Endothelial cell of umbilical vein (primary cell): ENCODE data around the gene SPSB3. TPM values are rescaled to one million over a fixed set of nuclear protein-coding genes. Genes with fewer than 3 reads are reported as not detected.

ENCODE experiments used
- BruUV-seq: library from RNA; stranded (reverse); fragments of 400-500 nt; replicated peaks from 2 replicates; lab custom pipeline; 2021; lab: Mats Ljungman, UMichigan
- CTCF ChIA-PET: fragments of 300-600, 350-600 bp; sonication (Branson Sonifier 250); formaldehyde crosslinking; loops from one replicate; lab custom pipeline; 2021; ENCODE audit warnings: antibody characterized with exemption, inconsistent platforms; lab: Charles Lee
- POLR2A ChIA-PET: fragments of 300-600, 350-600 bp; sonication (Branson Sonifier 250); formaldehyde crosslinking; loops from one replicate; lab custom pipeline; 2021; ENCODE audit warnings: antibody characterized with exemption, inconsistent platforms; lab: Charles Lee
- DNase-seq: peaks from one replicate; pipeline ENCODE4 v3.0.0-alpha.2; 2011; ENCODE audit warnings: low read depth, low spot score
- FAIRE-seq: peaks from 2 replicates; lab custom pipeline; 2011; peaks lifted over from hg19 to GRCh38; lab: Jason Lieb, UNC
- H2AFZ ChIP-seq: 2 replicates; pipeline ENCODE4 v1.6.0; 2012; ENCODE audit warnings: low read depth, low read length, control low read depth, inconsistent platforms
- H3K27ac ChIP-seq: 2 replicates; pipeline ENCODE4 v1.5.1; 2011; ENCODE audit warnings: low read depth, mild to moderate bottlenecking, control low read depth, low read length, moderate library complexity; ENCODE audit not compliant: insufficient read depth
- H3K27me3 ChIP-seq, 2 experiments: 2 replicates each; pipeline versions ENCODE4 v1.6.0 to v1.6.1; 2011; ENCODE audit warnings: low read length in 2 of 2, mixed read lengths in 1 of 2; ENCODE audit not compliant: control insufficient read depth in 2 of 2, insufficient read depth in 2 of 2
- H3K36me3 ChIP-seq, 2 experiments: 2 replicates in 1 of 2; 3 replicates in 1 of 2; pipeline ENCODE4 v1.5.1; 2011; ENCODE audit warnings: low read length in 2 of 2, mild to moderate bottlenecking in 1 of 2, moderate library complexity in 1 of 2; ENCODE audit not compliant: control insufficient read depth in 2 of 2, insufficient read depth in 2 of 2; ENCODE audit errors: extremely low read depth in 1 of 2
- H3K4me1 ChIP-seq: 3 replicates; pipeline ENCODE4 v1.5.1; 2011; ENCODE audit warnings: mild to moderate bottlenecking, low read length; ENCODE audit not compliant: control insufficient read depth, insufficient read depth; ENCODE audit errors: extremely low read depth
- H3K4me2 ChIP-seq: 2 replicates; pipeline ENCODE4 v1.6.1; 2011; ENCODE audit warnings: low read length, control low read depth, mixed read lengths; ENCODE audit not compliant: insufficient read depth
- H3K4me3 ChIP-seq, 3 experiments: fragments of 200-600 bp in 1 of 3; sonication (generic), shearing (Covaris generic) in 1 of 3; replicated peaks in 1 of 3; 2 replicates each; pipeline ENCODE4 v1.5.1; 2011 to 2016; ENCODE audit warnings: control low read depth in 3 of 3, low read length in 3 of 3, mild to moderate bottlenecking in 2 of 3, inconsistent platforms in 1 of 3, low read depth in 1 of 3, moderate library complexity in 1 of 3; ENCODE audit not compliant: insufficient read depth in 1 of 3
- H3K79me2 ChIP-seq: 2 replicates; pipeline ENCODE4 v1.6.0; 2012; ENCODE audit warnings: low read length, inconsistent platforms; ENCODE audit not compliant: control insufficient read depth, insufficient read depth
- H3K9ac ChIP-seq: replicated peaks from 2 replicates; pipeline ENCODE3; 2011; ENCODE audit warnings: low read length, control low read depth; ENCODE audit not compliant: insufficient read depth; ENCODE audit errors: extremely low read depth
- H3K9me1 ChIP-seq: replicated peaks from 3 replicates; pipeline ENCODE4 v1.6.0; 2011; ENCODE audit warnings: mild to moderate bottlenecking, low read length; ENCODE audit not compliant: control insufficient read depth, insufficient read depth; ENCODE audit errors: extremely low read depth
- H3K9me3 ChIP-seq: replicated peaks from 2 replicates; pipeline ENCODE4 v1.5.1; 2012; ENCODE audit warnings: low read length, inconsistent platforms; ENCODE audit not compliant: control insufficient read depth, insufficient read depth
- H4K20me1 ChIP-seq: replicated peaks from 2 replicates; pipeline ENCODE3; 2011; ENCODE audit warnings: mild to moderate bottlenecking, low read length; ENCODE audit not compliant: control insufficient read depth, insufficient read depth; ENCODE audit errors: extremely low read depth
- EZH2 ChIP-seq: IDR thresholded peaks from 2 replicates; pipeline ENCODE4 v1.6.1; 2012; ENCODE audit warnings: borderline replicate concordance, low read depth, mild to moderate bottlenecking, moderate library complexity, low read length, inconsistent platforms; ENCODE audit not compliant: severe bottlenecking
- POLR2A ChIP-seq: IDR thresholded peaks from 2 replicates; pipeline ENCODE4 v1.6.1; 2012; ENCODE audit warnings: low read depth, mild to moderate bottlenecking, control low read depth, low read length
- dilution Hi-C: fragments of 300-500 bp; cut with MboI; formaldehyde crosslinking; loops from one replicate; pipeline ENCODE4 v1.15.0; 2019; ENCODE audit warnings: low sequenced_read_pairs; ENCODE audit not compliant: extremely low pct_ligation_motif_present
- intact Hi-C: fragments of 100-400 bp; cut with micrococcal nuclease; formaldehyde crosslinking; loops from one replicate; pipeline ENCODE4 v1.10.0; 2022
- polyA plus RNA-seq, 4 experiments: library from polyadenylated mRNA; depleted of rRNA in 3 of 4; stranded (reverse) in 3 of 4; unstranded in 1 of 4; fragments of >200 nt; gene quantifications; 2 replicates each; pipeline versions ENCODE4 v1.2.1 to v1.2.3, GENCODE V29; 2011 to 2012; ENCODE audit warnings: missing spikeins in 1 of 4
- total RNA-seq: library from RNA; stranded (reverse); gene quantifications from 2 replicates; pipeline ENCODE4 v1.2.3, GENCODE V29; 2021
- TF ChIP-seq, protein P1 (sequence below): IDR thresholded peaks from 2 replicates; pipeline ENCODE4 v1.6.1; 2011; ENCODE audit not compliant: insufficient read depth, insufficient read length

SPSB3 gene
- total and polyA plus RNA-seq, 2 donors (not counting 3 experiments of a cell fraction or from before 2014, with no cell fraction given): 39.0 to 86.2 TPM

DNA sequence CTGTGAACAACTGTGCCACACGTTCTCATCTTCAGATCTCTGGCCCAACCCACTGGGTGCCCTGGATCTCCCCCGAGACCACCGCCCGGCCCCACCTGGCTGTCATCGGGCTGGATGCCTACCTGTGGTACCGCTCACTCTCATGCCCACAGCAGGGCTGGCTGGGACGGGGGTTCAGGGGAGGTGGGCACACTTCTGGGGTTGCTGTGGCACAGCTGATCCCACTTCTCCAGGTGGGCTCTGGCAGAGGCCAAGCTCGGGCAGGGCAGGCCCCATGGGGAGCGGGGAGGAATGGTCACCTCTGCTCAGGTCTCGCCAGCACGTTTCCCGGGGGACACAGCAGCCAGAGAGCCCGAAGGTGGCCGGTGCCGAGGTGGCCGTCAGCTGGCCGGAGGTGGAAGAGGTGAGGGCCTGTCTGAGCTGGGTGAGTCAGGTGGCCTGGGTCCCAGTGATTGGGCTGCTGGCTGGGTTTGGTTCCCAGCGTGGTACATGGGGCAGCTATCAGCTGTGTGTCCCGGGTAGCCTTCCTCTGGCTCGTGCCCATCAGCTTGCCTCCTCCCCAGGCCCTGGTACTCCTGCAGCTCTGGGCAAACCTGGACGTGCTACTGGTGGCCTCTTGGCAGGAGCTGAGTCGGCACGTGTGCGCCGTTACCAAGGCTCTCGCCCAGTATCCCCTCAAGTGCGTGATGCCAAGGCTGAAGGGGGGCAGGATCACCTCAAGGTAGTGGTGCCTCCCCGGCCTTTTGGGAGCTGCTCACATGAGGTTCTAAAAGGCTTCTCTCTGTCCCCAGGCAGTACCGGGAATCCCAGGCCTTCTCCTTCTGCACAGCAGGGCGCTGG lies 7.1 kb downstream of the SPSB3 start:
- H3K9ac ChIP-seq: no peak overlapping the region
- BruUV-seq: no TSS peak
- no peak for FAIRE-seq
- no peaks in the 10 kb centered on the region for H3K27me3 ChIP-seq
- TF ChIP-seq, protein P1, sequence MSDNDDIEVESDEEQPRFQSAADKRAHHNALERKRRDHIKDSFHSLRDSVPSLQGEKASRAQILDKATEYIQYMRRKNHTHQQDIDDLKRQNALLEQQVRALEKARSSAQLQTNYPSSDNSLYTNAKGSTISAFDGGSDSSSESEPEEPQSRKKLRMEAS: no peak
- peaks cover 0 to 41% of the 10 kb centered on the region in 2 experiments for H3K36me3 ChIP-seq
- no peak overlapping the region for H3K27ac ChIP-seq
- peaks cover 17% of the 10 kb centered on the region for H3K79me2 ChIP-seq
- H3K9me3 ChIP-seq: no peaks in the 10 kb centered on the region
- H3K9me1 ChIP-seq: no peaks in the 10 kb centered on the region
- no peak overlapping the region for H3K4me2 ChIP-seq
- ChIA-PET POLR2A (interaction anchor here (1.4 kb wide), 1 partner anchor 7 kb away, joined by 6 read pairs; the partner anchor contains the start of genes NUBP2 and SPSB3), CTCF (no interaction called here)
- H4K20me1 ChIP-seq: no peaks in the 10 kb centered on the region
- peaks cover 16% of the 10 kb centered on the region for H3K4me1 ChIP-seq
- DNase-seq: no peak
- no peak overlapping the region for H3K4me3 ChIP-seq
- H2AFZ ChIP-seq: no peak overlapping the region
- dilution Hi-C loops (no loop called here), intact Hi-C loops (no loop called here)

GRCh38 chr16:1774448-1774780 lies 8.0 kb downstream of the SPSB3 start:
- FAIRE-seq: no peak
- Histone ChIP-seq H3K79me2 (peaks cover 17% of the 10 kb centered on the region), H3K27me3 (no peaks in the 10 kb centered on the region), H3K4me1 (peaks cover 19% of the 10 kb centered on the region), H2AFZ (no peak overlapping the region), H3K4me3 (peak overlapping the region in 2 of 3 experiments; percentile 54 to 83), H3K27ac (no peak overlapping the region), H3K9ac (no peak overlapping the region), H3K9me3 (no peaks in the 10 kb centered on the region), H3K36me3 (peaks cover 0 to 34% of the 10 kb centered on the region in 2 experiments), H3K4me2 (peak overlapping the region; percentile 45), H4K20me1 (no peaks in the 10 kb centered on the region), H3K9me1 (no peaks in the 10 kb centered on the region)
- DNase-seq: no peak
- dilution Hi-C loops (no loop called here), intact Hi-C loops (no loop called here)
- no peak for TF ChIP-seq POLR2A
- TF ChIP-seq EZH2: no peak
- TF ChIP-seq, protein P1: no peak
- ChIA-PET POLR2A (interaction anchor here (1.4 kb wide), 1 partner anchor 8 kb away, joined by 6 read pairs; the partner anchor contains the start of genes NUBP2 and SPSB3), CTCF (interaction anchor here (1.1 to 2.0 kb wide), 2 partner anchors 8 to 49 kb away, joined by 9 to 16 read pairs; partner anchors contain the start of genes NUBP2 and SPSB3)
- BruUV-seq: no TSS peak
